Sigmoid colon (tissue), 7 donors: ENCODE results near the gene MAP7D2. TPM values are rescaled to one million over a fixed set of nuclear protein-coding genes. Genes with fewer than 3 reads are reported as not detected.

Experiments used
- DNase-seq: peaks from one replicate; pipeline ENCODE4 v3.0.0-alpha.2; 2019
- H3K27ac ChIP-seq, 4 donors: fragments of 200-600 bp; sonication (generic); one replicate each; pipeline ENCODE4 v1.5.1; 2016 to 2019; ENCODE audit warnings: mild to moderate bottlenecking in 1 of 4
- H3K27me3 ChIP-seq, 3 donors: fragments of 200-600 bp; sonication (generic); one replicate each; pipeline ENCODE4 v1.5.1; 2019; ENCODE audit warnings: mild to moderate bottlenecking in 1 of 3
- H3K36me3 ChIP-seq, 4 donors: fragments of 200-600 bp; sonication (generic); one replicate each; pipeline ENCODE4 v1.5.1; 2016 to 2019
- H3K4me1 ChIP-seq, 4 donors: fragments of 200-600 bp; sonication (generic); one replicate each; pipeline ENCODE4 v1.5.1; 2017 to 2019
- H3K4me3 ChIP-seq, 4 donors: fragments of 200-600 bp; sonication (generic); one replicate each; pipeline ENCODE4 v1.5.1; 2017 to 2019; ENCODE audit warnings: mild to moderate bottlenecking in 2 of 4, moderate library complexity in 1 of 4
- H3K9me3 ChIP-seq, 4 donors: fragments of 200-600 bp in 3 of 4; sonication (generic) in 3 of 4; one replicate each; pipeline versions ENCODE4 v1.5.1 to v1.6.1; 2013 to 2019
- EP300 ChIP-seq, 4 donors: sonication (generic); formaldehyde crosslinking; IDR thresholded peaks; one replicate each; pipeline ENCODE4 v1.6.1; 2017; ENCODE audit warnings: antibody characterized with exemption in 4 of 4
- POLR2A ChIP-seq, 2 donors: fragments of 450-650 bp; IDR thresholded peaks; one replicate each; pipeline ENCODE4 v1.6.1; 2016; ENCODE audit warnings: antibody characterized with exemption in 2 of 2, mild to moderate bottlenecking in 2 of 2, moderate library complexity in 2 of 2
- POLR2AphosphoS5 ChIP-seq, 4 donors: sonication (generic); formaldehyde crosslinking; IDR thresholded peaks; one replicate each; pipeline ENCODE4 v1.6.1; 2017; ENCODE audit warnings: antibody characterized with exemption in 4 of 4
- WGBS, 2 donors: extraction: QIAGEN DNeasy Blood & Tissue Kit; methylation state at CpG; one replicate each; pipeline ENCODE4 v1.1.7; 2013; 5-methylcytosine and 5-hydroxymethylcytosine counted together
- intact Hi-C: fragments of 100-400 bp; cut with DNase I; formaldehyde crosslinking; loops from one replicate; pipeline ENCODE4 v1.15.1; 2023
- polyA plus RNA-seq, 3 donors: library from polyadenylated mRNA; stranded (reverse); fragments of 200-250 nt; gene quantifications; one replicate each; pipeline ENCODE4 v1.2.3, GENCODE V29; 2013
- total RNA-seq, 4 donors: library from RNA; depleted of rRNA; stranded (reverse); fragments of >200 nt; gene quantifications; one replicate each; pipeline ENCODE4 v1.1.0, GENCODE V29; 2016
- TF ChIP-seq, protein P1 (sequence below), 4 experiments: fragments of 450-650 bp in 3 of 4; fragments of 200-600 bp in 1 of 4; IDR thresholded peaks; one replicate each; pipeline ENCODE4 v1.5.1; 2016 to 2019; ENCODE audit warnings: antibody characterized with exemption in 4 of 4, mild to moderate bottlenecking in 3 of 4, moderate library complexity in 2 of 4
- donor health status: healthy with polysubstance abuse.
- donor health status: Bipolar disorder and iron deficiency.
- donor health status: healthy.

Gene MAP7D2
- total and polyA plus RNA-seq, 7 donors: 0.66 to 2.5 (median 1.4) TPM

DNA sequence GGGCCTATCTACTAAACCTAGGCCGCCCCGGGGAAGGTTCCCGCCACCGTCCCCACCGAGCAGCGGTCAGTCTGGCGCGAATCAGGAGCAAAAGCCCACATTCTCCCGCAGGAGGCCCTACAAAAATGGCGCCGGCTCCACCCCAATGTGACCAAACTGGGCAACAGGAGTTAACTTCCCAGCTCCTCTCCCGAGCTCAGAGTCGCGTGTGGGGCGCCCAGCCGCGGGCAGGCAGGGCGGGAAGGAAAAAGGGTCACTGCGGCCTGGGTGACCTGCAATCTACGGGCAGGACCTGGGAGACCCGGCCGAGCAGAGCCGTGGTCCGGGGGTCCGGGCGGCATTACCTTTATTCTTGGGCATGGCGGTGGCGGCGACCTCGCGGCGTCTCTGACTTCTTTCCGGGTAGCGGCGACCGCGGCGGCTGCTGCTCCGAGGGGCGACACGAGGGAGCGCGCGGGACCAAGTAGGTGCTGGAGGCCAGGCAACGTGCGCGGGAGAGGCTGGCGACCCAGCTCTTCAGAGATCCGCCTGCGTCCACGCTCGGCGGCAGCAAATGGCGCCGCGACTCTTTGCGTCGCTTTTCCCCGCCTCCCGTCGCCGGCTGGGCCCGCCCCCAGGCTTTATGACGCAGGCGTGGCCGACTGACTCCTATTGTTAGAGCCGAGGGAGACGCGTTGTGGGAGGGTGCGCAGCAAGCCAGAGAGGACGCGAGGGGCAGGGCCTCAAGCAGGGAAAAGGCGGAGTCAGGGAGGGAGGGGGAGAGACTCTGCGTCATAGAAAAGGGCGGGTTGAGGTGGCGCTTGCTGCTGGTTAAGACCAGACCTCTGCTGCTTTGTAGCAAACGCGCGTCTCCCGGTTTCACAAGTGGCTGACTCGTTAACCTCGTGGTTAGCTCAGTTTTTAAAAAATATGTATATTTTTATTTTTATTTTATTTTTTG is 24.8 kb upstream of the MAP7D2 start, which contains the start of gene EIF1AX:
Gene EIF1AX, minus strand, starts transcription at position 558 of the 940 bp plus-strand sequence. Its CDS starts 198 bp downstream, at position 360.
- H3K4me1 ChIP-seq: peaks cover 0 to 35% (median 9%) of the 10 kb centered on the region in 4 donors
- no peaks in the 10 kb centered on the region for H3K27me3 ChIP-seq
- 3 to 4% methylated on average over 81 to 82 of the region's 82 CpGs for WGBS, 2 donors
- DNase-seq: peak; percentile 100
- peaks cover 0 to 9% (median 2%) of the 10 kb centered on the region in 4 donors for H3K36me3 ChIP-seq
- H3K4me3 ChIP-seq: peak within 1 kb of the TSS; percentile 69 to 81 (median 76)
- TF ChIP-seq, protein P1, sequence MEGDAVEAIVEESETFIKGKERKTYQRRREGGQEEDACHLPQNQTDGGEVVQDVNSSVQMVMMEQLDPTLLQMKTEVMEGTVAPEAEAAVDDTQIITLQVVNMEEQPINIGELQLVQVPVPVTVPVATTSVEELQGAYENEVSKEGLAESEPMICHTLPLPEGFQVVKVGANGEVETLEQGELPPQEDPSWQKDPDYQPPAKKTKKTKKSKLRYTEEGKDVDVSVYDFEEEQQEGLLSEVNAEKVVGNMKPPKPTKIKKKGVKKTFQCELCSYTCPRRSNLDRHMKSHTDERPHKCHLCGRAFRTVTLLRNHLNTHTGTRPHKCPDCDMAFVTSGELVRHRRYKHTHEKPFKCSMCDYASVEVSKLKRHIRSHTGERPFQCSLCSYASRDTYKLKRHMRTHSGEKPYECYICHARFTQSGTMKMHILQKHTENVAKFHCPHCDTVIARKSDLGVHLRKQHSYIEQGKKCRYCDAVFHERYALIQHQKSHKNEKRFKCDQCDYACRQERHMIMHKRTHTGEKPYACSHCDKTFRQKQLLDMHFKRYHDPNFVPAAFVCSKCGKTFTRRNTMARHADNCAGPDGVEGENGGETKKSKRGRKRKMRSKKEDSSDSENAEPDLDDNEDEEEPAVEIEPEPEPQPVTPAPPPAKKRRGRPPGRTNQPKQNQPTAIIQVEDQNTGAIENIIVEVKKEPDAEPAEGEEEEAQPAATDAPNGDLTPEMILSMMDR (IDR thresholded peaks at IDR 0.05): no peak
- TF ChIP-seq EP300 (IDR thresholded peaks at IDR 0.05) (peak in 1 of 4 donors; percentile 24), POLR2A (IDR thresholded peaks at IDR 0.05) (peak; percentile 81 to 91), POLR2AphosphoS5 (IDR thresholded peaks at IDR 0.05) (peak; percentile 96 to 99 (median 98))
- H3K27ac ChIP-seq: peak within 1 kb of the TSS; percentile 90 to 94 (median 92)
- intact Hi-C loops: loop anchor here (5.0 kb wide), 1 partner anchor 126 kb away; the partner anchor contains the start of gene RPS6KA3
- no peaks in the 10 kb centered on the region for H3K9me3 ChIP-seq

DNA sequence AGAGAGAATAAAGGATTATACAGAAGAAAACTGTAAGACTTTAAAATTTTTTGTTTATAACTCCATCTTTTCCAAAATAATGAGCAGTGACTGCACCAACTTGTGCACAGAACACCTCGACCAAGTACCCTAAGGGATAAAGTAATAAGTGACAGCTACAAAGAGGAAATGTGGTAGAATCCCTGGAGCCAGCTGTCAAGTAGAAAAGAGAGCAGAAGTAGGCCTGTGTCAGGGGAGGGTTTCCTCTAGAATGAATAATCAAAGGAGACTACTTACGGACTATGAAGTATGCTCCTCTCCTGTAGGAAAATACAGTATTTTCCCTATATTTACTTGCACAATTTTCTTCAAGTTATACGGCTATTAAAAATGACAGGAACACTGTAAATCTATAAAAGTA is 23.7 kb upstream of the MAP7D2 start:
- Histone ChIP-seq H3K4me1 (peaks cover 0 to 35% (median 9%) of the 10 kb centered on the region in 4 donors), H3K9me3 (no peaks in the 10 kb centered on the region), H3K4me3 (peak overlapping the region; percentile 69 to 81 (median 76)), H3K27ac (peak overlapping the region; percentile 90 to 94 (median 92)), H3K27me3 (no peaks in the 10 kb centered on the region), H3K36me3 (peaks cover 0 to 11% (median 3%) of the 10 kb centered on the region in 4 donors)
- WGBS, 2 donors: 1 to 4% methylated on average over 3 of the region's 3 CpGs
- intact Hi-C loops: loop anchor here (5.0 kb wide), 1 partner anchor 127 kb away; the partner anchor contains the start of gene RPS6KA3
- DNase-seq: no peak
- TF ChIP-seq, protein P1 (IDR thresholded peaks at IDR 0.05): no peak
- TF ChIP-seq POLR2A (IDR thresholded peaks at IDR 0.05): no peak
- TF ChIP-seq EP300 (IDR thresholded peaks at IDR 0.05): no peak
- TF ChIP-seq POLR2AphosphoS5 (IDR thresholded peaks at IDR 0.05): no peak

DNA sequence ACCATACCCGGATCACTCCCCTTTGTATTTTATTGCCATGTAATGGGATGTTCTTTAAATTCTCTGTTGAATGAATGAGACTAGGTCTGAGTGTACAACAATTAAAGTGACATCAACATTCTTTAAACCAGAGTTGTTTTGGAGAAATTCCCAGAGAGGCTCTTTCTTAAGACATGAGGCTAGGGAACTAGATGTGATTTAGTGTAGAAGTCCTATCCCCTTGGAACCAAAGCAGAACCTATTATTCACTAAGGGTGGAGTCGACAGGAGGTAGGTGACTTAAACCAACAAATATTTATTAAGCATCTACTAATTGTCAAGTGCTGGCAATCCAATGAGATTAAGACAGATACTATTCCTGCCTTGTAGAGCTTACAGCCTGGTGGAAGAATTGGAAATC is 23.3 kb upstream of the MAP7D2 start:
- no peaks in the 10 kb centered on the region for H3K9me3 ChIP-seq
- H3K27ac ChIP-seq: peak overlapping the region; percentile 90 to 94 (median 92)
- no peak for DNase-seq
- H3K4me3 ChIP-seq: peak overlapping the region; percentile 69 to 81 (median 76)
- WGBS, 2 donors: 13 to 53% methylated on average over 2 of the region's 2 CpGs
- H3K27me3 ChIP-seq: no peaks in the 10 kb centered on the region
- H3K4me1 ChIP-seq: peaks cover 0 to 35% (median 9%) of the 10 kb centered on the region in 4 donors
- TF ChIP-seq POLR2A (IDR thresholded peaks at IDR 0.05): no peak
- peak in 1 of 4 donors; percentile 17 for TF ChIP-seq POLR2AphosphoS5 (IDR thresholded peaks at IDR 0.05)
- TF ChIP-seq, protein P1 (IDR thresholded peaks at IDR 0.05): no peak
- no peak for TF ChIP-seq EP300 (IDR thresholded peaks at IDR 0.05)
- peaks cover 0 to 11% (median 3%) of the 10 kb centered on the region in 4 donors for H3K36me3 ChIP-seq
- intact Hi-C loops: loop anchor here (5.0 to 10.0 kb wide), 3 partner anchors 127 to 235 kb away; partner anchors contain the start of gene RPS6KA3

GRCh38 chrX:20135944-20136343 is 19.2 kb upstream of the MAP7D2 start:
- Histone ChIP-seq H3K27me3 (no peaks in the 10 kb centered on the region), H3K9me3 (no peaks in the 10 kb centered on the region), H3K36me3 (peaks cover 0 to 39% (median 9%) of the 10 kb centered on the region in 4 donors), H3K4me3 (no peak overlapping the region), H3K27ac (no peak overlapping the region), H3K4me1 (peaks cover 0 to 26% (median 9%) of the 10 kb centered on the region in 4 donors)
- 26 to 67% methylated on average over 5 of the region's 5 CpGs for WGBS, 2 donors
- DNase-seq: no peak
- intact Hi-C loops: loop anchor here (10.0 kb wide), 2 partner anchors 151 to 231 kb away; no protein-coding TSS in a partner anchor
- TF ChIP-seq POLR2A (IDR thresholded peaks at IDR 0.05): no peak
- TF ChIP-seq POLR2AphosphoS5 (IDR thresholded peaks at IDR 0.05): no peak
- TF ChIP-seq EP300 (IDR thresholded peaks at IDR 0.05): no peak
- TF ChIP-seq, protein P1 (IDR thresholded peaks at IDR 0.05): no peak
